ENCODE measurements around the gene NME1.
A peak's percentile ranks its signal among the peaks of the same experiment; 100 is the strongest.

Gene NME1

GRCh38 chr17:51165680-51166197 is 12.4 kb downstream of the NME1 start:
- Histone ChIP-seq H3K27me3 (ENCODE audit: control insufficient read depth, insufficient read depth, low read length) (no peaks in the 10 kb centered on the region), H2AFZ (peak overlapping the region; percentile 100), H3K4me1 (no peaks in the 10 kb centered on the region), H3K36me3 (ENCODE audit: control insufficient read depth, insufficient read depth, low read length) (no peaks in the 10 kb centered on the region), H3K9ac (peak overlapping the region; percentile 25), H3K4me2 (ENCODE audit: low read length) (peak overlapping the region; percentile 99), H3K79me2 (no peaks in the 10 kb centered on the region), H3K9me3 (ENCODE audit: control insufficient read depth, low read length) (no peaks in the 10 kb centered on the region), H3K27ac (peak overlapping the region; percentile 84), H3K4me3 (ENCODE audit: low read depth, low read length) (peak overlapping the region; percentile 80)
- no peak for TF ChIP-seq CTCF (IDR thresholded peaks at IDR 0.05)

GRCh38 chr17:51166198-51166986 is 13.0 kb downstream of the NME1 start, which contains the start of gene NME2:
TSS of gene NME2 (plus strand) at chr17:51166411. CDS start at chr17:51166831, 420 bp downstream.
- Histone ChIP-seq H3K4me3 (ENCODE audit: low read depth, low read length) (peak within 1 kb of the TSS; percentile 80), H3K27me3 (ENCODE audit: control insufficient read depth, insufficient read depth, low read length) (no peaks in the 10 kb centered on the region), H3K9me3 (ENCODE audit: control insufficient read depth, low read length) (no peaks in the 10 kb centered on the region), H3K36me3 (ENCODE audit: control insufficient read depth, insufficient read depth, low read length) (no peaks in the 10 kb centered on the region), H3K27ac (peak within 1 kb of the TSS; percentile 84), H3K79me2 (no peaks in the 10 kb centered on the region), H2AFZ (peak within 1 kb of the TSS; percentile 100), H3K4me2 (ENCODE audit: low read length) (peak within 1 kb of the TSS; percentile 99), H3K9ac (peak within 1 kb of the TSS; percentile 43), H3K4me1 (no peaks in the 10 kb centered on the region)
- TF ChIP-seq CTCF (IDR thresholded peaks at IDR 0.05) = no peak

GRCh38 chr17:51166987-51167931 is 13.9 kb downstream of the NME1 start:
- peak; percentile 72 for TF ChIP-seq CTCF (IDR thresholded peaks at IDR 0.05)
- no peaks in the 10 kb centered on the region for H3K4me1 ChIP-seq
- peak overlapping the region; percentile 72 for H3K4me3 ChIP-seq (ENCODE audit: low read depth, low read length)
- no peaks in the 10 kb centered on the region for H3K9me3 ChIP-seq (ENCODE audit: control insufficient read depth, low read length)
- H3K27ac ChIP-seq = peak overlapping the region; percentile 61
- H2AFZ ChIP-seq = peak overlapping the region; percentile 100
- peak overlapping the region; percentile 43 for H3K9ac ChIP-seq
- H3K36me3 ChIP-seq (ENCODE audit: control insufficient read depth, insufficient read depth, low read length) = no peaks in the 10 kb centered on the region
- H3K27me3 ChIP-seq (ENCODE audit: control insufficient read depth, insufficient read depth, low read length) = no peaks in the 10 kb centered on the region
- no peaks in the 10 kb centered on the region for H3K79me2 ChIP-seq
- H3K4me2 ChIP-seq (ENCODE audit: low read length) = peak overlapping the region; percentile 99

GRCh38 chr17:51169340-51169739 is 16.0 kb downstream of the NME1 start:
- no peak for TF ChIP-seq CTCF (IDR thresholded peaks at IDR 0.05)
- no peak overlapping the region for H3K4me3 ChIP-seq (ENCODE audit: low read depth, low read length)
- H3K4me1 ChIP-seq = no peaks in the 10 kb centered on the region
- H2AFZ ChIP-seq = no peak overlapping the region
- no peak overlapping the region for H3K9ac ChIP-seq
- no peaks in the 10 kb centered on the region for H3K9me3 ChIP-seq (ENCODE audit: control insufficient read depth, low read length)
- no peak overlapping the region for H3K4me2 ChIP-seq (ENCODE audit: low read length)
- H3K79me2 ChIP-seq = no peaks in the 10 kb centered on the region
- no peaks in the 10 kb centered on the region for H3K36me3 ChIP-seq (ENCODE audit: control insufficient read depth, insufficient read depth, low read length)
- no peak overlapping the region for H3K27ac ChIP-seq
- no peaks in the 10 kb centered on the region for H3K27me3 ChIP-seq (ENCODE audit: control insufficient read depth, insufficient read depth, low read length)

Measured in parathyroid adenoma (tissue), 2 donors.